DND-41 (cell line): ENCODE results near the gene SLC25A28.

Experiments
- ATAC-seq: fragments of 200-7000 bp; cut with Tn5 transposase; 3 replicates; pipeline ENCODE4 v1.9.1; 2021; ENCODE audit warnings: low read depth; ENCODE audit not compliant: insufficient read depth
- DNase-seq: peaks from one replicate; pipeline ENCODE4 v3.0.0-alpha.2; 2020
- H2AFZ ChIP-seq: 2 replicates; pipeline ENCODE4 v1.6.0; 2012; ENCODE audit warnings: low read depth, low read length
- H3K27ac ChIP-seq: 2 replicates; pipeline ENCODE4 v1.5.1; 2012; ENCODE audit warnings: low read length, inconsistent platforms
- H3K27me3 ChIP-seq: fragments of 200-600 bp; sonication (generic); 2 replicates; pipeline ENCODE4 v1.6.0; 2012; ENCODE audit warnings: low read length, mild to moderate bottlenecking, inconsistent platforms; ENCODE audit not compliant: insufficient read depth, poor library complexity
- H3K36me3 ChIP-seq: 2 replicates; pipeline ENCODE4 v1.5.1; 2012; ENCODE audit warnings: low read length, inconsistent platforms; ENCODE audit not compliant: insufficient read depth
- H3K4me1 ChIP-seq: 2 replicates; pipeline ENCODE4 v1.5.1; 2012; ENCODE audit warnings: mild to moderate bottlenecking, low read length; ENCODE audit not compliant: insufficient read depth
- H3K4me2 ChIP-seq: 2 replicates; pipeline ENCODE4 v1.6.0; 2012; ENCODE audit warnings: mild to moderate bottlenecking, moderate library complexity, low read length, inconsistent platforms; ENCODE audit not compliant: insufficient read depth
- H3K4me3 ChIP-seq, 2 experiments: fragments of 200-600 bp in 1 of 2; shearing (Covaris generic) in 1 of 2; 2 replicates each; pipeline ENCODE4 v1.5.1; 2012 to 2016; ENCODE audit warnings: inconsistent platforms in 2 of 2, low read length in 2 of 2, mild to moderate bottlenecking in 2 of 2, low read depth in 1 of 2, moderate library complexity in 1 of 2
- H3K79me2 ChIP-seq: 2 replicates; pipeline ENCODE4 v1.6.0; 2012; ENCODE audit warnings: low read length, inconsistent platforms; ENCODE audit not compliant: insufficient read depth
- H3K9ac ChIP-seq: 2 replicates; pipeline ENCODE4 v1.6.0; 2012; ENCODE audit warnings: low read depth, mild to moderate bottlenecking, inconsistent platforms, low read length, moderate library complexity
- H3K9me3 ChIP-seq: 2 replicates; pipeline ENCODE4 v1.5.1; 2012; ENCODE audit warnings: low read length, moderate library complexity, mild to moderate bottlenecking, inconsistent platforms; ENCODE audit not compliant: insufficient read depth, severe bottlenecking
- H4K20me1 ChIP-seq: 2 replicates; pipeline ENCODE4 v1.6.0; 2012; ENCODE audit warnings: low read length; ENCODE audit not compliant: insufficient read depth
- EZH2 ChIP-seq: IDR thresholded peaks from 3 replicates; pipeline ENCODE4 v1.6.1; 2012; ENCODE audit warnings: borderline replicate concordance, low read depth, mild to moderate bottlenecking, moderate library complexity, low read length, inconsistent platforms; ENCODE audit not compliant: severe bottlenecking
- TF ChIP-seq, protein P1 (sequence below): IDR thresholded peaks from 2 replicates; pipeline ENCODE4 v1.5.1; 2012; ENCODE audit warnings: borderline replicate concordance, low read length, moderate library complexity, mild to moderate bottlenecking; ENCODE audit not compliant: poor library complexity, severe bottlenecking; ENCODE audit errors: extremely low read depth

Gene SLC25A28

GRCh38 chr10:99590799-99591198, 29.4 kb downstream of the SLC25A28 start:
- Histone ChIP-seq H3K27ac (no peak overlapping the region), H3K4me2 (no peak overlapping the region), H3K27me3 (peaks cover 5% of the 10 kb centered on the region), H3K36me3 (no peaks in the 10 kb centered on the region), H3K4me3 (no peak overlapping the region), H3K4me1 (no peaks in the 10 kb centered on the region), H3K79me2 (no peaks in the 10 kb centered on the region), H4K20me1 (no peaks in the 10 kb centered on the region), H2AFZ (no peak overlapping the region), H3K9me3 (no peaks in the 10 kb centered on the region), H3K9ac (no peak overlapping the region)
- DNase-seq (no peak), ATAC-seq (no peak)
- TF ChIP-seq, protein P1, sequence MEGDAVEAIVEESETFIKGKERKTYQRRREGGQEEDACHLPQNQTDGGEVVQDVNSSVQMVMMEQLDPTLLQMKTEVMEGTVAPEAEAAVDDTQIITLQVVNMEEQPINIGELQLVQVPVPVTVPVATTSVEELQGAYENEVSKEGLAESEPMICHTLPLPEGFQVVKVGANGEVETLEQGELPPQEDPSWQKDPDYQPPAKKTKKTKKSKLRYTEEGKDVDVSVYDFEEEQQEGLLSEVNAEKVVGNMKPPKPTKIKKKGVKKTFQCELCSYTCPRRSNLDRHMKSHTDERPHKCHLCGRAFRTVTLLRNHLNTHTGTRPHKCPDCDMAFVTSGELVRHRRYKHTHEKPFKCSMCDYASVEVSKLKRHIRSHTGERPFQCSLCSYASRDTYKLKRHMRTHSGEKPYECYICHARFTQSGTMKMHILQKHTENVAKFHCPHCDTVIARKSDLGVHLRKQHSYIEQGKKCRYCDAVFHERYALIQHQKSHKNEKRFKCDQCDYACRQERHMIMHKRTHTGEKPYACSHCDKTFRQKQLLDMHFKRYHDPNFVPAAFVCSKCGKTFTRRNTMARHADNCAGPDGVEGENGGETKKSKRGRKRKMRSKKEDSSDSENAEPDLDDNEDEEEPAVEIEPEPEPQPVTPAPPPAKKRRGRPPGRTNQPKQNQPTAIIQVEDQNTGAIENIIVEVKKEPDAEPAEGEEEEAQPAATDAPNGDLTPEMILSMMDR = no peak
- TF ChIP-seq EZH2 = no peak

- Histone ChIP-seq H3K27ac (no peak overlapping the region), H3K4me3 (no peak overlapping the region), H3K4me2 (no peak overlapping the region), H3K27me3 (peaks cover 14% of the 10 kb centered on the region), H3K4me1 (no peaks in the 10 kb centered on the region), H3K79me2 (no peaks in the 10 kb centered on the region), H4K20me1 (no peaks in the 10 kb centered on the region), H3K9ac (no peak overlapping the region), H3K36me3 (no peaks in the 10 kb centered on the region), H2AFZ (no peak overlapping the region), H3K9me3 (no peaks in the 10 kb centered on the region)
- ATAC-seq = no peak
- no peak for TF ChIP-seq EZH2
- TF ChIP-seq, protein P1 = no peak
- no peak for DNase-seq
These were observed 36.6 kb downstream of the SLC25A28 start for GRCh38 chr10:99583687-99584086.

GRCh38 chr10:99582255-99582770, 37.9 kb downstream of the SLC25A28 start:
- no peaks in the 10 kb centered on the region for H3K4me1 ChIP-seq
- no peaks in the 10 kb centered on the region for H3K9me3 ChIP-seq
- no peaks in the 10 kb centered on the region for H3K79me2 ChIP-seq
- no peak overlapping the region for H3K9ac ChIP-seq
- H3K4me3 ChIP-seq = no peak overlapping the region
- no peak overlapping the region for H2AFZ ChIP-seq
- no peak overlapping the region for H3K27ac ChIP-seq
- H3K27me3 ChIP-seq = peaks cover 14% of the 10 kb centered on the region
- ATAC-seq (no peak), DNase-seq (no peak)
- no peaks in the 10 kb centered on the region for H4K20me1 ChIP-seq
- no peaks in the 10 kb centered on the region for H3K36me3 ChIP-seq
- H3K4me2 ChIP-seq = no peak overlapping the region
- TF ChIP-seq EZH2 = no peak
- TF ChIP-seq, protein P1 = no peak

DNA sequence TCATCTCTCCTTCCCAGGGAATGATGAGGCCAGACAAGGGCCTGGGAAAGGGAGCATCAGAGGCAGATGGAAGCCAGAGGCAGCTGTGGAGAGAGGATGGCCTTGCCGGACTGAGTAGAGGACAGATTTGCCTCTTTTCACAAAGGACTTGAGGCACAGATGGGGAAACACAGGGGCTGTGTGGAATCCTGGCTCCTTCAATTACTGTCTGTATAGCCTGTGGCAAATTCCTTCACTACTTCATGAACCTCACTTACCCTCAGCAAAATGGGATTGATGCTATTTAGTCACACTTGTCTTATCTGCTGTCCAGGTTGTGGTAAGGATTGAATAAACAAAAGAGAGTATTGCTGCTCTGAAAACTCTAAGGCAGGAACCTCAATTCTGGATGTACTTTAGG, 40.3 kb downstream of the SLC25A28 start:
- DNase-seq (no peak), ATAC-seq (no peak)
- no peaks in the 10 kb centered on the region for H3K36me3 ChIP-seq
- no peaks in the 10 kb centered on the region for H3K9me3 ChIP-seq
- no peak overlapping the region for H2AFZ ChIP-seq
- no peaks in the 10 kb centered on the region for H4K20me1 ChIP-seq
- TF ChIP-seq, protein P1 = no peak
- no peak for TF ChIP-seq EZH2
- H3K4me1 ChIP-seq = no peaks in the 10 kb centered on the region
- H3K4me3 ChIP-seq = no peak overlapping the region
- H3K27ac ChIP-seq = no peak overlapping the region
- H3K79me2 ChIP-seq = no peaks in the 10 kb centered on the region
- H3K9ac ChIP-seq = no peak overlapping the region
- no peak overlapping the region for H3K4me2 ChIP-seq
- H3K27me3 ChIP-seq = peaks cover 14% of the 10 kb centered on the region
